GM12872 (cell line): ENCODE measurements around the gene RAD51B.

ENCODE experiments used
- CTCF ChIP-seq: IDR thresholded peaks from 3 replicates; pipeline ENCODE4 v1.5.1; 2011; ENCODE audit warnings: low read depth, mild to moderate bottlenecking, low read length, moderate library complexity; ENCODE audit not compliant: insufficient read depth

The RAD51B gene

GRCh38 chr14:68722186-68722585 lies 902.6 kb downstream of the RAD51B start:
- no peak for TF ChIP-seq CTCF

DNA sequence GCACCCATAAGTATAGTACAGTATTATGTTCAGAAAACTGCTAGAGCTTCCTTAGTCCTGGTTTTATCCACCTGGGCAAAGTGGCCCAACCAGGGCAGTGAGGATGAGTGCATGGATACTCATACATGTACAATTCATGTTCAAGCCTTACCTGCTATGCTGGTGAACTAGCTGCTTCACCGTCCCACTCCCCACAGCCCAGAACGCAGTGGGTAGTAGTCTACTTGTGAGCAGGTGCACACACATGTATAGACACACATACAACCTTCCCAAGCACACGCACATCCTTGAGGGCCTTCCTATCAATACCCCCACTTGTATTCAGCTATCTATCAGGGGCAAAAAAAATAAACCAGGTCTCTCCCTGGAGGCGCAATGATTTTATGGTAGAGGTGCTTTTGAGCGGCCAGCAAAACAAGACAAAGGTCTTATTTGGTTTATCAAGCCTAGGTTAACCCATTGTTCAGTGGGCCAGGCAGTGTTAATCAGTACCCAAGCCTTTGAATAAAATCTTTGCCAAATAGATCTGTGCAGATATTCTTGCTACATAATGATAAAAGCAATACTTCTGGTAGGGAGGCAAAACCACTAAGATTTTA lies 903.5 kb downstream of the RAD51B start:
- no peak for TF ChIP-seq CTCF

GRCh38 chr14:68723808-68724268 lies 904.3 kb downstream of the RAD51B start:
- no peak for TF ChIP-seq CTCF

GRCh38 chr14:68724914-68725313 lies 905.3 kb downstream of the RAD51B start:
- TF ChIP-seq CTCF, result no peak

GRCh38 chr14:68726093-68726695 lies 906.6 kb downstream of the RAD51B start:
- no peak for TF ChIP-seq CTCF

- TF ChIP-seq CTCF, result no peak
Observed at GRCh38 chr14:68727315-68728047, 907.9 kb downstream of the RAD51B start.

DNA sequence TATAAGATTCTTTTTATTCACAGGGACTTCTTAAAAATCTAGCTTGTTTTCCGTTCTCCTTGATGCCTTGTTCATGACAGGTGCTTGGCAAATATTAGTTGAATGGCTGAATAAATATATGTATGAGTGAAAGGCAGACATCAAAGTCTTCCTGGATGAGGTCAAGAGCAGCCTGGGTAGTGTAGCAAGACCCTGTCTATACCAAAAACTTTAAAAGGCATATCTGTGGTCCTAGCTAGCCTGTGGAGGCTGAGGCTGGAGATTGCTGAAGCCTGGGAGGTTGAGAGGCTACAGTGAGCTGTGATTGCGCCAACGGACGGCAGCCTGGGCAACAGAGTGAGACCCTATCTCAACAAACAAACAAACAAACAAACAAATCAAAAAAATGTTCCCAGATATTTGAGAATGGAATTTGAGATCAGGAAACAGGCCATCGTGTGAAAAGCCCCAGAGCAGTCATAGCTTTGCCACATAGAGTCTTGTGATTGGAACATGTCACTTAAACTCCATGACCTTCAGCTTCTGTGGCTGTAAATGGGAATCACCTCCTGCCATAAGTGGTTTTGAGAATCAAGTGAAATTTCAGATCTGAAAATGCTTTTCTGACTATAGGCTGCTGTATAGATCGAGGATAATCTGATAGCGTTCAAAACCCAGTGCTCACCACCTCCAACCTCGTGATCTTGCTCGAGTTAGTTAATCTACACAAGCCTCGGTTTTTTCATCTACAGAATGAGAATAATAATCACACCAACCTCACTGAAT lies 908.9 kb downstream of the RAD51B start:
- TF ChIP-seq CTCF, result no peak
